Measurements from ENCODE around the gene SLIT3. TPM values are rescaled to one million over a fixed set of nuclear protein-coding genes. Genes with fewer than 3 reads are reported as not detected.
"Not testable (repeated sequence)": the region's sequence is repeated elsewhere in the genome, so short reads cannot be mapped to it uniquely, and the experiment has no call there.

Gene SLIT3
- total RNA-seq, 1 experiment from 2014 or later: 0.10 TPM

DNA sequence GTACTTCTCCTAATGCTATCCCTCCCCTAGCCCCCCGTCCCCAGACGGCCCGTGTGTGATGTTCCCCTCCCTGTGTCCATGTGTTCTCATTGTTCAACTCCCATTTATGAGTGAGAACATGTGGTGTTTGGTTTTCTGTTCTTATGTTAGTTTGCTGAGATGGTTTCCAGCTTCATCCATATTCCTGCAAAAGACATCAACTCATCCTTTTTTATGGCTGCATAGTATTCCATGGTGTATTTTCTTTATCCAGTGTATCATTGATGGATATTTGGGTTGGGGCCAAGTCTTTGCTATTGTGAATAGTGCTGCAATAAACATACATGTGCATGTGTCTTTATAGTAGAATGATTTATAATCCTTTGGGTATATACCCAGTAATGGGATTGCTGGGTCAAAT, 89.2 kb downstream of the SLIT3 start:
- RAD21 ChIA-PET (ENCODE audit: low non-redundant PET in 1 of 2, low total read pairs in 2 of 2, uncharacterized antibody in 2 of 2, unreplicated experiment in 2 of 2); H3K79me2 ChIP-seq (ENCODE audit: insufficient read depth, low read length); H3K9me2 ChIP-seq (ENCODE audit: insufficient read depth); ATAC-seq; H3K36me3 ChIP-seq (ENCODE audit: control insufficient read depth in 1 of 2, insufficient read depth in 2 of 2, low read length in 2 of 2); H3K9ac ChIP-seq (ENCODE audit: low read length); DNase-seq (ENCODE audit: low read depth, low spot score); CTCF ChIA-PET; H3K4me1 ChIP-seq (ENCODE audit: control insufficient read depth in 1 of 2, insufficient read depth in 2 of 2, low read length in 2 of 2); intact Hi-C loops (cut with micrococcal nuclease); H4K20me1 ChIP-seq (ENCODE audit: insufficient read depth); BruUV-seq (replicated peaks); H3K4me2 ChIP-seq (ENCODE audit: low read length); H3K9me3 ChIP-seq (ENCODE audit: control insufficient read depth in 1 of 2, insufficient read depth in 1 of 2, low read depth in 1 of 2, low read length in 2 of 2); POLR2A ChIA-PET; H3K27me3 ChIP-seq (ENCODE audit: insufficient read depth, low read length); H3K27ac ChIP-seq (ENCODE audit: low read depth, low read length); H2AFZ ChIP-seq (ENCODE audit: low read depth, low read length, poor library complexity, severe bottlenecking); H3K4me3 ChIP-seq (replicated peaks in 1 of 2; ENCODE audit: low read depth in 1 of 2, low read length in 2 of 2): not testable (repeated sequence)

DNA sequence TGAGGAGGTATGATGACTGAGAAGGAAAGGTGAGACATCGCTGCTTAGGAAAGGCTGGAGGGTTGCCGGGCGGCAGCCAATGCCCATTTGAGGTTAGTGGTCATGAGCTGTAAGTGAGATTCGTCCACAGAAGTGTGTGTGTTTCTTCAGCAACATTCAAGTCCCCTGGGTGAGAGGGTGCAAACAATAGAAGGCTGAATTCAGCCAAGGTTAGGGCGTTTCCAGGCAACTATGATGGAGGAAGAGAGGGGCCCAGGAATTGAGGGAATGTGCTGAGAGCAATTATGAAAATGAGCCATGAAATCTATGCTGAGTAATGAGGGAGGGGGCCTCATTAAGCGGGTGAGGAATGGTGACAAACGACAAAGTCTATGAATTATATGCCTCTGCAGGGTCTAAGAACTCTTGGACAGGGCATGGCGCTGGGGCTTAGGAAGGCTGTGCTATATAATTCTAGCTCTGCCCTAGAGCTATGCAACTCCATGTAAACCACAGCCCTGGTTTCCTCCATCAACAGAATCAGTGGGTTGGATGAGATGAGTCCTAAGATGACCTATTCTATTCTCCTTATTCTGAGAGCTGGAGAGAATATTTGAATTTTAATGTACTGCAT, 96.0 kb downstream of the SLIT3 start:
- H3K27me3 ChIP-seq (ENCODE audit: insufficient read depth, low read length): 0 out of 2 replicates have a peak, but pooled peaks cover 2% of the 10 kb centered on the region
- H3K9ac ChIP-seq (ENCODE audit: low read length): no peak overlapping the region
- POLR2A ChIA-PET: no interaction called here
- H3K36me3 ChIP-seq (ENCODE audit: control insufficient read depth in 1 of 2, insufficient read depth in 2 of 2, low read length in 2 of 2): no peaks in the 10 kb centered on the region
- no peak overlapping the region for H3K27ac ChIP-seq (ENCODE audit: low read depth, low read length)
- ATAC-seq (no peak), DNase-seq (ENCODE audit: low read depth, low spot score) (no peak)
- RAD21 ChIA-PET (ENCODE audit: low non-redundant PET in 1 of 2, low total read pairs in 2 of 2, uncharacterized antibody in 2 of 2, unreplicated experiment in 2 of 2): no interaction called here
- BruUV-seq (replicated peaks): no TSS peak
- H3K9me2 ChIP-seq (ENCODE audit: insufficient read depth): no peaks in the 10 kb centered on the region
- no peak overlapping the region for H3K4me3 ChIP-seq (replicated peaks in 1 of 2; ENCODE audit: low read depth in 1 of 2, low read length in 2 of 2)
- no peaks in the 10 kb centered on the region for H4K20me1 ChIP-seq (ENCODE audit: insufficient read depth)
- H3K9me3 ChIP-seq (ENCODE audit: control insufficient read depth in 1 of 2, insufficient read depth in 1 of 2, low read depth in 1 of 2, low read length in 2 of 2): no peaks in the 10 kb centered on the region
- intact Hi-C loops (cut with micrococcal nuclease): no loop called here
- no peaks in the 10 kb centered on the region for H3K79me2 ChIP-seq (ENCODE audit: insufficient read depth, low read length)
- CTCF ChIA-PET: no interaction called here
- TF ChIP-seq ZFX (IDR thresholded peaks at IDR 0.05) (no peak), TCF7L2 (IDR thresholded peaks at IDR 0.05; ENCODE audit: borderline replicate concordance, extremely low read depth, insufficient read depth, insufficient read length) (no peak), JUND (IDR thresholded peaks at IDR 0.05) (no peak), RAD21 (IDR thresholded peaks at IDR 0.05; ENCODE audit: low read depth) (no peak), ELF1 (IDR thresholded peaks at IDR 0.05; ENCODE audit: borderline replicate concordance, low read depth) (no peak), EZH2 (IDR thresholded peaks at IDR 0.05) (no peak)
- TF ChIP-seq, protein P1, sequence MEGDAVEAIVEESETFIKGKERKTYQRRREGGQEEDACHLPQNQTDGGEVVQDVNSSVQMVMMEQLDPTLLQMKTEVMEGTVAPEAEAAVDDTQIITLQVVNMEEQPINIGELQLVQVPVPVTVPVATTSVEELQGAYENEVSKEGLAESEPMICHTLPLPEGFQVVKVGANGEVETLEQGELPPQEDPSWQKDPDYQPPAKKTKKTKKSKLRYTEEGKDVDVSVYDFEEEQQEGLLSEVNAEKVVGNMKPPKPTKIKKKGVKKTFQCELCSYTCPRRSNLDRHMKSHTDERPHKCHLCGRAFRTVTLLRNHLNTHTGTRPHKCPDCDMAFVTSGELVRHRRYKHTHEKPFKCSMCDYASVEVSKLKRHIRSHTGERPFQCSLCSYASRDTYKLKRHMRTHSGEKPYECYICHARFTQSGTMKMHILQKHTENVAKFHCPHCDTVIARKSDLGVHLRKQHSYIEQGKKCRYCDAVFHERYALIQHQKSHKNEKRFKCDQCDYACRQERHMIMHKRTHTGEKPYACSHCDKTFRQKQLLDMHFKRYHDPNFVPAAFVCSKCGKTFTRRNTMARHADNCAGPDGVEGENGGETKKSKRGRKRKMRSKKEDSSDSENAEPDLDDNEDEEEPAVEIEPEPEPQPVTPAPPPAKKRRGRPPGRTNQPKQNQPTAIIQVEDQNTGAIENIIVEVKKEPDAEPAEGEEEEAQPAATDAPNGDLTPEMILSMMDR (IDR thresholded peaks at IDR 0.05 in 2 of 3, conservative IDR thresholded peaks at IDR 0.05 in 1 of 3; ENCODE audit: borderline replicate concordance in 1 of 3, insufficient read depth in 1 of 3, low read depth in 2 of 3, low read length in 2 of 3): no peak
- TF ChIP-seq, protein P2, sequence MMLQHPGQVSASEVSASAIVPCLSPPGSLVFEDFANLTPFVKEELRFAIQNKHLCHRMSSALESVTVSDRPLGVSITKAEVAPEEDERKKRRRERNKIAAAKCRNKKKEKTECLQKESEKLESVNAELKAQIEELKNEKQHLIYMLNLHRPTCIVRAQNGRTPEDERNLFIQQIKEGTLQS (IDR thresholded peaks at IDR 0.05): no peak
- TF ChIP-seq, protein P3, sequence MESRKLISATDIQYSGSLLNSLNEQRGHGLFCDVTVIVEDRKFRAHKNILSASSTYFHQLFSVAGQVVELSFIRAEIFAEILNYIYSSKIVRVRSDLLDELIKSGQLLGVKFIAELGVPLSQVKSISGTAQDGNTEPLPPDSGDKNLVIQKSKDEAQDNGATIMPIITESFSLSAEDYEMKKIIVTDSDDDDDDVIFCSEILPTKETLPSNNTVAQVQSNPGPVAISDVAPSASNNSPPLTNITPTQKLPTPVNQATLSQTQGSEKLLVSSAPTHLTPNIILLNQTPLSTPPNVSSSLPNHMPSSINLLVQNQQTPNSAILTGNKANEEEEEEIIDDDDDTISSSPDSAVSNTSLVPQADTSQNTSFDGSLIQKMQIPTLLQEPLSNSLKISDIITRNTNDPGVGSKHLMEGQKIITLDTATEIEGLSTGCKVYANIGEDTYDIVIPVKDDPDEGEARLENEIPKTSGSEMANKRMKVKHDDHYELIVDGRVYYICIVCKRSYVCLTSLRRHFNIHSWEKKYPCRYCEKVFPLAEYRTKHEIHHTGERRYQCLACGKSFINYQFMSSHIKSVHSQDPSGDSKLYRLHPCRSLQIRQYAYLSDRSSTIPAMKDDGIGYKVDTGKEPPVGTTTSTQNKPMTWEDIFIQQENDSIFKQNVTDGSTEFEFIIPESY (IDR thresholded peaks at IDR 0.05; ENCODE audit: extremely low read depth, insufficient replicate concordance, low read length): no peak
- no peaks in the 10 kb centered on the region for H3K4me1 ChIP-seq (ENCODE audit: control insufficient read depth in 1 of 2, insufficient read depth in 2 of 2, low read length in 2 of 2)
- no peak overlapping the region for H3K4me2 ChIP-seq (ENCODE audit: low read length)
- H2AFZ ChIP-seq (ENCODE audit: low read depth, low read length, poor library complexity, severe bottlenecking): no peak overlapping the region

Data from HCT116 (cell line).